Stimulated activated CD8-positive, alpha-beta memory T cell treated with anti-CD3 and anti-CD28 coated beads, Interleukin-15, amount 100 ng/mL, for 4 hours (primary cell): ENCODE results near the gene BATF3.
"Not testable (repeated sequence)": the region's sequence is repeated elsewhere in the genome, so short reads cannot be mapped to it uniquely, and the experiment has no call there.

Experiments
- DNase-seq, 2 donors: peaks; one replicate each; pipeline ENCODE4 v3.0.0-alpha.2; 2020; ENCODE audit warnings: low read depth in 2 of 2

Gene BATF3

GRCh38 chr1:212699625-212700222, at the start of gene BATF3:
Gene BATF3 (minus strand): TSS chr1:212699840. CDS start chr1:212699762, 78 bp downstream.
- peak; percentile 74 to 83 for DNase-seq

DNA sequence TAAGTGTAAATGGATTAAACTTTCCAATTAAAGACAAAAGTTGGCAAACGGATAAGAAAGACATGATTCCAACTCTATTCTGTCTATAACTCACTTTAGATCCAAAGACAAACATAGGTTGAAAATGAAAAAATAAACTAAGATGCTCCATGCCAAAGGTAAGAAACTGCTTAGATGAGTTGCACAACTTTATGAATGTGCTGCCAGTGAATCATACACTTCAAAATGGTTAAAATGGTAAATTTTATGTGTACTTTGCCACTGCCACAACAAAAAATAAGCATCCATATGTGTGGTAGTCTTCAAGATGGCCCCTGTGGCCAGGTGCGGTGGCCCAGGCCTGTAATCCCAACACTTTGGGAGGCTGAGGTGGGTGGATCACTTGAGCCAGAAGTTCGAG, 46.9 kb upstream of the BATF3 start:
- no peak for DNase-seq

GRCh38 chr1:212745303-212745702, 45.7 kb upstream of the BATF3 start:
- DNase-seq, result no peak

DNA sequence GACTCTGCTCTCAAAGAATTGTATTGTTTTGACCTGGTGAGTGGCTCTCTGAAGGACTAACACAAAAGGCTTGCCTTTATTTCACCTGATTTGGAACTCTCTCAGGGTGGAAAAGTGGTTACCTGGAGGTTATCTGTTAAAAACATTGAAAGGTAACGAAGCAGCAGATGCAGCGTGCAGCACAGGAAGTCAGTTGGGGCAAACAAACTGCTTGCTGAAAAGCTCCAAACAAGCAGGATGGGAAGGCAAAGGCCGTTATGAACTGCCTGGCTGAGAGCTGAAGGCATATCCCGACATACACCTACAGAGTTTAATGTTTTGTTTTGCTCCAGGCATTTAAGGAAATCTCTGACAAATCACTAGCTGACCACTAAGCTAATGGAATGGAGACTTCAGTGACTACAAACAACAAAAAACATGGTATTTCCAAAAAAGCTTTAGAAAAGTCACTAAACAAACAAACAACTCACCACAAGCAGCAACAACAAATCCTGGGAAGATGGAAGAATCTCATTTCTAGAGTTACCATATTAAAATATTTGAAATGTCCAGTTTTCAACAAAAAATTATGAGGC, 44.3 kb upstream of the BATF3 start:
- DNase-seq, result no peak

DNA sequence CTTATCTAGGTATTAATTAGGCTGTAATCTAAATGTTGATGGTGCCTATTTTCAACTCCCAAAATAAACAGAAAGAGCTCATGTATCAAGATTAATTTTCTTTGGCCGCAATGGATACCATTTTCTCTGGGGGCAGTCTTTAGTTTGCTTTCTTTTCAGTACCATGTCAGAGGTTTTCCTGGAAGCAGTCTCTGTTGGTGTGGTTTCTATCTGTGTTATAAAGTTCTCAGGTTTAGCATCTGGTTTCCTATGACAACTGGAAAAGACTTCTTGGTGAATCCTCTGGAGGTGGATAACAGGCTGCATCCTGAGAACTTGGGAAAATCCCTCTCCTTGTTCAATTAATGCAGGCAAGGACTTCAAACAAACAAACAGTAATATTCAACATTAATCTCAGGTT, 38.7 kb upstream of the BATF3 start:
- DNase-seq, result no peak

DNA sequence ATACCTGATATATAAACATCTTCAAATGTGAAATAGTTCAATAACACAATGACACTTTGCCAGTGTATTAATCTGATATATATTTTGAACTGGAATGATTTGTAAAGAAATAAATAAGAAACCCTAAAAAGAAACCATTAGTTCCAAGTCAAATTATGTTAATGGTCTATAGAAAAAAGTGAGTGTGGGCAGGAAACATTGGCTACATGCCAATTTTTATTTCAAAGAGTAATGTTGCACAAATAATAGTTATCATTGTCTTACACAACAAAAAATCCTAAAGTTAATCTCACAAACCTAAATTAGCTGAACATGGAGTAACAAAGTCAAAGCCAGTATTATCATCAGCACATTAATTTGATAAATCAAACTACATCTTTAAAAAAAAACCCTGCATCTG, 37.9 kb upstream of the BATF3 start:
- DNase-seq, result no peak

DNA sequence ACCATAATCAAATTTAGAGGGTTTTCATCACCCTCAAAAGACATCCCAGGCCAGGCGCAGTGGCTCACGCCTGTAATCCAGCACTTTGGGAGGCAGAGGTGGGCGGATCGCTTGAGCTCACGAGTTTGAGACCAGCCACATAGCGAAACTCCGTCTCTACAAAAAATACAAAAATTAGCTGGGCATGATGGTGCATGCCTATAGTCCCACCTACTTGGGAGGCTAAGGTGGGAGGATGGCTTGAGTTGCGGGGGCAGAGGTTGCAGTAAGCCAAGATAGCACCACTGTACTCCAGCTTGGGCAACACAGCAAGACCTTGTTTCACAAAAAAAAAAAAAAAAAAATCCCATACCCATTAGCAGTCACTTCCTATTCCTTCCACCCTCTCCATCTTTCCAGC, 33.5 kb upstream of the BATF3 start:
- no peak for DNase-seq

DNA sequence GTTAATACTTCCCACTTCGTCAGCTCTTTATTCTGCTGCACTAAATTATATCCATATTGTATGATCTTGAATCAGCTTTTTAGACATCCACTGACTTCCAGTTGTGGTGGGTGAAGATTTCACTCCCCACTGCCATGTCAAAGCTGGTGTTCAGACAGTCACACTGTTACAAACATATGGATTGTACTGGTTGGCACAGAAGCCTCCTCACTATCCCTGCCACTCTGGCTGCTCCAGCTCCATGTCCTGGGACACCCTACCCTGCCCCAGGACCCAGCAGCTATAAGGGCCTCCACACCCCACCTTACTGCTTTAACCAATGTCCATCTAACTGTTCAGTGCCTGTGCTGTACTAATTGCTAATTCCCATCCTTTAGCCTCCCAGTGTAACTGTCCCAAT, 32.0 kb upstream of the BATF3 start:
- no peak for DNase-seq

GRCh38 chr1:212728606-212729005, 29.0 kb upstream of the BATF3 start:
- no peak for DNase-seq

DNA sequence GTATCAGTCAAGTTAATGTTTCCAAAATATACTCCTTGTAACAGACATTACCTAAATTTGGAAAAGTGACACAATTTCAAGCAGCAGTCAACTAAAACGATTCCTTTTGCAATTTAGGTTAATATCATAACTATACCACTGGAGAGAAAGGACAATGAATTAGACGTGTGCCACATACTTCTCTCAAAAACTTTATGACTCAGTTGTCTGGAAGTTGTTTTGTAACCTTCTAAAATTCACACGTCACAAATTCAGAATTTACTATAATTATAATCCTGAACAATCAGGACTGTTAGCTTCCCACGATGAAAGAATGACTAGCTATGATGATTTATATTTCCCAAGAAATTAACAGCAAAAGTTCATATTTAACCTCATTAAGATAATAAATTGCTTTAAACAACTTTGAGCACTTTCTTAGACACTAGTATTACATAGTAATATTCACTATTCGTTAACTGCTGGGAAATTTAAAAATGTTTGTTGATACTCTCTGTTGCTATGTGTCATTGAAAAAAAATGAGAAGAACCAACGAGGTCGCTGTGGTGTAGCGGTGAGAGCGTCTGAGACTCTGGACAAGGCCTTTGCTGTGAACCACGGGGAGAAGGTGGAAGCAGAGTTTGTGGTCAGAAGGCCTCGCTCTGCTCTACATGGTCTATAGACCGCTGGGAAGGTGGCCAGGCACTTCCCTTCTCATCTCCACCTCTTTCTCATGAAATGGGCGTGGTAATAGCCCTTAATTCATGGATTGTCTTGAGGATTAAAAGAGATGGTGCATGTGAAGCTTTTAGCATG, 27.9 kb upstream of the BATF3 start:
- no peak for DNase-seq

- DNase-seq, result not testable (repeated sequence)
Measured at GRCh38 chr1:212724679-212725078, 25.0 kb upstream of the BATF3 start.

- no peak for DNase-seq
Measured at GRCh38 chr1:212722270-212722957, 22.8 kb upstream of the BATF3 start.

DNA sequence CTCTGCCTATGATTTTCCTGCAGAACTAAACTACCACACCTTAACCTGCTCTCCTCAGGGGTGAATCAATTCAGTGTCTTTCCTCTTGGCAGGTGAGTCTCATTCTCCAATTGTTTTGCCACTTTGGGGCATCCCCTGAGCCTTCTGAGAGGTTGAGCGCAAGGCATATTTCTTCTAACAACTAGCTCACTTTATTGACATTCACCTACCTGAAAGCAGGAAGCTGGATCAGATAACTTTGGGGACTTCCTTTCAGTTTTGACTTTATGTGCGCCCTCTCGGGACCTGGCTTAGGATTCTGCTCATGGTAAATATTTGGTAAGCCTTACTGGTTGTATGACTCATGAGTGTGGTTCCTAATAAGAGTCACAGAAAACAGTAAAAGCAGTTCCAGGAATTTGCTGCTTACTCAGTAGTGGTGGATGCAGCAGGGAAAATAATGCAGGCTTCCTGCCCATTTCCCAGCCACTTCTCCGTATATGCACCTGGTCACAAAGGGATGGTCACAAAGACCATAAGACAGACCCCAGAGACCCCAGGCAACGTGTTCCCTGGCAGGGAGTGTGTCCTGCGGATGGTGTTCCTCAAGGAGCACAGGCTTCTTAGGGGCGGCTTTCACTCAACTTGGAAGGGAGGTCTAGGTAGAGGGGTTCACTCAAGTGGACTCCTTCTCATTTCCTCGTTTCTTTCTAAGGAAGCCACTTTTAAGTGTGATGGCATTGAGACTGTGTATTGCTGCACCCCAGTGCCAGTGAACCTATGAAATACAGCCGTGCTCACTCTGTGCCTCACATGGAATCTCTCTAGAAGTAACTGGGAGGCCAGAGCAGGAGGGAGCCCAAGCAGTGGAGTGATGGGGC, 22.0 kb upstream of the BATF3 start:
- no peak for DNase-seq

DNA sequence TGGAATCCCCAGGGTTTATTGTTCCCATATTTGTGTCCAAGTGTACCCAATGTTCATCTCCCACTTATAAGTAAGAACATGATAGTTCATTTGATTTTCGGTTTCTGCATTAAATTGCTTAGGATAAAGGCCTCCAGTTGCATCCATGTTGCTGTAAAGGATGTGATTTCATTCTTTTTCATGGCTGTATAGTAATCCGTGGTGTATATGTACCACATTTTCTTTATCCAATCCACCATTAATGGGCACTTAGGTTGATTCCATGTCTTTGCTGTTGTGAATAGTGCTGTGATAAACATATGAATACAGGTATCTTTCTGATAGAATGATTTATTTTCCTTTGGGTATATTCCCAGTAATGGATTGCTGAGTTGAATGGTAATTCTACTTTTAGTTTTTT, 20.0 kb upstream of the BATF3 start:
- DNase-seq, result no peak

GRCh38 chr1:212718499-212718898, 18.9 kb upstream of the BATF3 start:
- DNase-seq, result no peak

DNA sequence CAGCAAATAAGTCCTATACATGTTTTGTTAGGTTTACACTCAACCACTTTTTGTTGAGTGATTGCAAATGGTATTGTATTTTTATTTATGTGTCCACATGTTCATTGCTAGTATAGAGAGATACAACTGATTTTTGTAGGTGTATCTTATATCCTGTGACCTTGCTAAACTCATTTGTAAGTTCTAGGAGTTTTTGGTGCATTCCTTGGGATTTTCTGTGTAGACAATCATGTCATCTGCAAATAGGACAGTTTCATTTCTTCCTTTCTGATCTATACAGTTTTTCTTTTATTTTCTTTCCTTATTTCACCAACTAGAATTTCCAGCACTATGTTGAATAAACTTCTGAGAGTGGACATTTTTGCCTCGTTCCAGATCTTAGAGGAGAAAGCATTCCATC, 16.5 kb upstream of the BATF3 start:
- DNase-seq, result no peak

DNA sequence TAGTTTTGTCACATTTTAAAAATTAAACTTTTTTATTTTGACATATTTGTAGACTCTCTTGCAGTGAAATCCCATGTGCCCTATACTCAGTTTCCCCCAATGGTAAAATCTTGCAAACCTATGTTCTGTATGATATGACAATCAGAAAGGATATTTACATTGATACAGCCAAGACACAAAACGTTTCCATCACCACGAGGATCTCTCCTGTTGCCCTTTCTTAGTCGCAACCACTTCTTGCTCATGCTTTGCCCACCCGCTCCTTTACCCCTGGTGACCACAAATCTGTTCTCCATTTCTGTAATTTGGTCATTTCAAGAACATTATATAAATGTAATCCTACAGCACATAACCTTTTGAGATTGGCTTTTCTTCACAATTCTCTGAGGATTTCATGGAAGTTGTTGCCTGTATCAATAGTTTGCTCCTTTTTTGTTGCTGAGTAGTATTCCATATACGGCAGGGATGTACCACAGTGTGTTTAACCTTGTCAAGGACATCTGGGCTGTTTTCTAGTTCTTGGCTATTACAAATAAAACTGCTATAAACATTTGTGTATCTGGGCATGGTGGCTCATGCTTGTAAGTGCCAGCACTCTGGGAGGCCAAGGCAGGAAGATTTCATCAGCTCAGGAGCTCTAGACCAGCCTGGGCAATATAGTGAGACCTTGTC, 14.0 kb upstream of the BATF3 start:
- DNase-seq, result no peak

- no peak for DNase-seq
Measured at GRCh38 chr1:212712451-212713303, 13.0 kb upstream of the BATF3 start.

DNA sequence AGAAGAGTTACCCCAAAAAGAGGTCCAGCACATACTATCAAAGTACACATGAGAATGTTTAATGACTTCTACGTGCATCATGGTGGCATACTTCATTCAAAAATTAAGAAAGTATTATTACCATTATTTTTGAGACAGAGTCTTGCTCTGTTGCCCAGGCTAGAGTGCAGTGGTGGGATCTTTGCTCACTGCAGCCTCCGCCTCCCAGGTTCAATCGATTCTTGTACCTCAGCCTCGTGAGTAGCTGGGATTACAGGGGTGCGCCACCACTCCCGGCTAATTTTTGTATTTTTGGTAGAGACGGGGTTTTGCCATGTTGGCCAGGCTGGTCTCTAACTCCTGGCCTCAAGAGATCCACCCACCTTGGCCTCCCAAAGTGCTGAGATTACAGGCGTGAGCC, 12.3 kb upstream of the BATF3 start:
- DNase-seq, result not testable (repeated sequence)

DNA sequence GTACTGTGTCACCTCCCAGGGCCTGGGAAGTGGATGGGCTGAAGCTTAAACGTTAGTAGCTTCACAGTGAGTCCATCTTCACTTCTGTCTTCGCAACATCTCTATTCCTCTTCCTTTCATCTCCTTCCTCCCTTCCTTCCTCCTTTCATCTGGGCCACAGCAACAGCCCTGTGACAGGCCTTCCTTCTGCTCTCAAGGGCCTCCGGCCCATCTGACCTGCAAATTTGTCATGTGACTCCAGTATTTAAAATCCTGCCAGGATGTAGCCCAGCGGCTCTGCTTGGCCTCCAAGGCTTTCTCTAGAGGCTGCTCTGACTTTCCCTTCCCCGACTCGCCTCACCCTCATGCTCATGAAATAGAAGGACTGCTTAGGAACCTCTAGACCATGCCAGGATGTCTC, 10.9 kb upstream of the BATF3 start:
- no peak for DNase-seq
